ENCODE measurements around the gene DNAJC5.

DNAJC5 gene

GRCh38 chr20:63979229-63979556, 84.3 kb downstream of the DNAJC5 start:
- H3K9me3 ChIP-seq (ENCODE audit: control insufficient read depth, insufficient read depth, low read length), result no peaks in the 10 kb centered on the region
- H4K20me1 ChIP-seq (ENCODE audit: control insufficient read depth, insufficient read depth, low read depth, low read length), result peaks cover 4% of the 10 kb centered on the region; the same call in 1 of the 2 replicates
- peaks cover 17% of the 10 kb centered on the region for H3F3A ChIP-seq (ENCODE audit: control insufficient read depth, insufficient read depth)
- no peaks in the 10 kb centered on the region for H3K9me2 ChIP-seq (replicated peaks; ENCODE audit: control insufficient read depth, low read length)
- H3K27ac ChIP-seq (ENCODE audit: low read depth, low read length), result peak overlapping the region; percentile 90
- H3K4me3 ChIP-seq (ENCODE audit: low read length), result peak overlapping the region; percentile 97
- no peak for TF ChIP-seq CTCF (IDR thresholded peaks at IDR 0.05; ENCODE audit: low read depth, low read length, poor library complexity, severe bottlenecking)
- no peak for TF ChIP-seq EZH2phosphoT487 (IDR thresholded peaks at IDR 0.05; ENCODE audit: borderline replicate concordance, low read length)
- peaks cover 42% of the 10 kb centered on the region for H3K4me1 ChIP-seq (ENCODE audit: control insufficient read depth, low read length)
- H3K36me3 ChIP-seq (ENCODE audit: control insufficient read depth, low read length), result peaks cover 28% of the 10 kb centered on the region
- peaks cover 41% of the 10 kb centered on the region for H3K79me2 ChIP-seq (ENCODE audit: control insufficient read depth, low read length)
- no peaks in the 10 kb centered on the region for H3K27me3 ChIP-seq (ENCODE audit: control insufficient read depth, low read length)
- H3K4me2 ChIP-seq (ENCODE audit: low read length), result peak overlapping the region; percentile 77

- H3F3A ChIP-seq (ENCODE audit: control insufficient read depth, insufficient read depth), result peaks cover 17% of the 10 kb centered on the region
- H3K36me3 ChIP-seq (ENCODE audit: control insufficient read depth, low read length), result peaks cover 30% of the 10 kb centered on the region
- peak within 1 kb of the TSS; percentile 90 for H3K27ac ChIP-seq (ENCODE audit: low read depth, low read length)
- H3K9me3 ChIP-seq (ENCODE audit: control insufficient read depth, insufficient read depth, low read length), result no peaks in the 10 kb centered on the region
- no peaks in the 10 kb centered on the region for H3K9me2 ChIP-seq (replicated peaks; ENCODE audit: control insufficient read depth, low read length)
- H3K79me2 ChIP-seq (ENCODE audit: control insufficient read depth, low read length), result peaks cover 45% of the 10 kb centered on the region
- no peaks in the 10 kb centered on the region for H3K27me3 ChIP-seq (ENCODE audit: control insufficient read depth, low read length)
- H3K4me3 ChIP-seq (ENCODE audit: low read length), result peak within 1 kb of the TSS; percentile 97
- H3K4me2 ChIP-seq (ENCODE audit: low read length), result peak within 1 kb of the TSS; percentile 77
- TF ChIP-seq EZH2phosphoT487 (IDR thresholded peaks at IDR 0.05; ENCODE audit: borderline replicate concordance, low read length), result no peak
- no peak for TF ChIP-seq CTCF (IDR thresholded peaks at IDR 0.05; ENCODE audit: low read depth, low read length, poor library complexity, severe bottlenecking)
- H3K4me1 ChIP-seq (ENCODE audit: control insufficient read depth, low read length), result peaks cover 41% of the 10 kb centered on the region
- peaks cover 4% of the 10 kb centered on the region; the same call in 1 of the 2 replicates for H4K20me1 ChIP-seq (ENCODE audit: control insufficient read depth, insufficient read depth, low read depth, low read length)
These were observed 84.8 kb downstream of the DNAJC5 start, which contains the start of gene SAMD10 for GRCh38 chr20:63979557-63980316. Gene SAMD10, minus strand, starts transcription at chr20:63979642. Its CDS starts 175 bp downstream, at chr20:63979467.

- Histone ChIP-seq H4K20me1 (ENCODE audit: control insufficient read depth, insufficient read depth, low read depth, low read length) (peaks cover 4% of the 10 kb centered on the region; the same call in 1 of the 2 replicates), H3K4me1 (ENCODE audit: control insufficient read depth, low read length) (peaks cover 41% of the 10 kb centered on the region), H3K9me2 (replicated peaks; ENCODE audit: control insufficient read depth, low read length) (no peaks in the 10 kb centered on the region), H3K36me3 (ENCODE audit: control insufficient read depth, low read length) (peaks cover 34% of the 10 kb centered on the region), H3K4me2 (ENCODE audit: low read length) (peak overlapping the region; percentile 77), H3F3A (ENCODE audit: control insufficient read depth, insufficient read depth) (peaks cover 17% of the 10 kb centered on the region), H3K27me3 (ENCODE audit: control insufficient read depth, low read length) (no peaks in the 10 kb centered on the region), H3K79me2 (ENCODE audit: control insufficient read depth, low read length) (peaks cover 46% of the 10 kb centered on the region), H3K27ac (ENCODE audit: low read depth, low read length) (peak overlapping the region; percentile 90), H3K4me3 (ENCODE audit: low read length) (peak overlapping the region; percentile 97), H3K9me3 (ENCODE audit: control insufficient read depth, insufficient read depth, low read length) (no peaks in the 10 kb centered on the region)
- TF ChIP-seq EZH2phosphoT487 (IDR thresholded peaks at IDR 0.05; ENCODE audit: borderline replicate concordance, low read length) (no peak), CTCF (IDR thresholded peaks at IDR 0.05; ENCODE audit: low read depth, low read length, poor library complexity, severe bottlenecking) (no peak)
These were observed 85.4 kb downstream of the DNAJC5 start for GRCh38 chr20:63980317-63980805.

Measured in DOHH2 (cell line).